WTC11 (cell line): ENCODE data around the gene B3GALT4.
"Not testable (repeated sequence)": the region's sequence is repeated elsewhere in the genome, so short reads cannot be mapped to it uniquely, and the experiment has no call there.

Source experiments
- CTCF ChIP-seq: fragments of 200-600 bp; IDR thresholded peaks from 2 replicates; pipeline ENCODE4 v1.8.0; 2022; ENCODE audit warnings: antibody characterized with exemption
- ESRRA ChIP-seq: sonication (generic); formaldehyde crosslinking; IDR thresholded peaks from 2 replicates; pipeline ENCODE4 v1.8.1; 2022; ENCODE audit warnings: mild to moderate bottlenecking, missing genetic modification reagents, borderline replicate concordance
- NFYB ChIP-seq: sonication (generic); formaldehyde crosslinking; conservative IDR thresholded peaks from 2 replicates; pipeline ENCODE4 v1.8.0; 2022; ENCODE audit warnings: low read depth, missing genetic modification reagents
- NR1H2 ChIP-seq: sonication (generic); formaldehyde crosslinking; IDR thresholded peaks from 2 replicates; pipeline ENCODE4 v1.9.0; 2021; ENCODE audit warnings: mild to moderate bottlenecking, moderate library complexity, missing genetic modification reagents
- ZBTB43 ChIP-seq: sonication (generic); formaldehyde crosslinking; IDR thresholded peaks from 2 replicates; pipeline ENCODE4 v1.8.1; 2023; ENCODE audit warnings: mild to moderate bottlenecking, missing genetic modification reagents

- not testable (repeated sequence) for TF ChIP-seq CTCF; ESRRA (CRISPR knock-in tag); NR1H2 (CRISPR knock-in tag); NFYB (CRISPR knock-in tag); ZBTB43
Observed at GRCh38 chr6:33285214-33285613, 8.3 kb downstream of the B3GALT4 start.
